Measurements from ENCODE around the gene FAM227A. TPM values are rescaled to one million over a fixed set of nuclear protein-coding genes. Genes with fewer than 3 reads are reported as not detected.
"Not testable (repeated sequence)": the region's sequence is repeated elsewhere in the genome, so short reads cannot be mapped to it uniquely, and the experiment has no call there.

FAM227A gene
- total RNA-seq, 2 donors from 2014 or later: 1.0 to 2.2 TPM

GRCh38 chr22:38652859-38653258 lies 3.3 kb downstream of the FAM227A start:
- intact Hi-C loops (cut with DNase I): no loop called here
- Histone ChIP-seq H3K27me3 (replicated peaks; ENCODE audit: insufficient read depth) (no peaks in the 10 kb centered on the region), H3K27ac (no peak overlapping the region), H3K36me3 (no peaks in the 10 kb centered on the region), H3K4me1 (replicated peaks) (peaks cover 6% of the 10 kb centered on the region), H3K4me3 (no peak overlapping the region), H3K9me3 (no peaks in the 10 kb centered on the region)
- no peak for DNase-seq (ENCODE audit: low spot score)
- TF ChIP-seq POLR2A (IDR thresholded peaks at IDR 0.05) (no peak), CTCF (IDR thresholded peaks at IDR 0.05) (no peak), POLR2AphosphoS5 (IDR thresholded peaks at IDR 0.05) (no peak)

GRCh38 chr22:38649841-38650522 lies 6.2 kb downstream of the FAM227A start:
- TF ChIP-seq CTCF (IDR thresholded peaks at IDR 0.05): no peak
- no peak for TF ChIP-seq POLR2AphosphoS5 (IDR thresholded peaks at IDR 0.05)
- TF ChIP-seq POLR2A (IDR thresholded peaks at IDR 0.05): no peak
- Histone ChIP-seq H3K36me3 (no peaks in the 10 kb centered on the region), H3K27ac (no peak overlapping the region), H3K9me3 (no peaks in the 10 kb centered on the region), H3K4me1 (replicated peaks) (no peaks in the 10 kb centered on the region), H3K4me3 (no peak overlapping the region), H3K27me3 (replicated peaks; ENCODE audit: insufficient read depth) (no peaks in the 10 kb centered on the region)
- intact Hi-C loops (cut with DNase I): no loop called here
- 57% methylated on average over 5 of the region's 5 CpGs for WGBS
- DNase-seq (ENCODE audit: low spot score): no peak

- Histone ChIP-seq H3K4me1 (replicated peaks) (no peaks in the 10 kb centered on the region), H3K27ac (no peak overlapping the region), H3K4me3 (no peak overlapping the region), H3K9me3 (no peaks in the 10 kb centered on the region), H3K36me3 (no peaks in the 10 kb centered on the region), H3K27me3 (replicated peaks; ENCODE audit: insufficient read depth) (no peaks in the 10 kb centered on the region)
- DNase-seq (ENCODE audit: low spot score): peak; percentile 16
- intact Hi-C loops (cut with DNase I): no loop called here
- TF ChIP-seq POLR2AphosphoS5 (IDR thresholded peaks at IDR 0.05) (no peak), CTCF (IDR thresholded peaks at IDR 0.05) (no peak), POLR2A (IDR thresholded peaks at IDR 0.05) (no peak)
- WGBS: 65% methylated on average over 6 of the region's 6 CpGs
These were observed 10.8 kb downstream of the FAM227A start for GRCh38 chr22:38645430-38645829.

GRCh38 chr22:38644245-38644644 lies 11.9 kb downstream of the FAM227A start:
- DNase-seq (ENCODE audit: low spot score); H3K27ac ChIP-seq; H3K9me3 ChIP-seq; H3K4me1 ChIP-seq (replicated peaks); intact Hi-C loops (cut with DNase I); H3K36me3 ChIP-seq; H3K27me3 ChIP-seq (replicated peaks; ENCODE audit: insufficient read depth); H3K4me3 ChIP-seq: not testable (repeated sequence)
- 95% methylated on average over 5 of the region's 5 CpGs for WGBS

- H3K9me3 ChIP-seq: no peaks in the 10 kb centered on the region
- no peaks in the 10 kb centered on the region for H3K36me3 ChIP-seq
- intact Hi-C loops (cut with DNase I): no loop called here
- no peaks in the 10 kb centered on the region for H3K4me1 ChIP-seq (replicated peaks)
- H3K27me3 ChIP-seq (replicated peaks; ENCODE audit: insufficient read depth): no peaks in the 10 kb centered on the region
- WGBS: 92% methylated on average over 13 of the region's 13 CpGs
- no peak overlapping the region for H3K4me3 ChIP-seq
- no peak for DNase-seq (ENCODE audit: low spot score)
- no peak overlapping the region for H3K27ac ChIP-seq
- TF ChIP-seq CTCF (IDR thresholded peaks at IDR 0.05) (no peak), POLR2A (IDR thresholded peaks at IDR 0.05) (no peak), POLR2AphosphoS5 (IDR thresholded peaks at IDR 0.05) (no peak)
These were observed 14.6 kb downstream of the FAM227A start for GRCh38 chr22:38641476-38642040.

Measured in prostate gland (tissue), 2 donors.